ENCODE results near the gene EGFR.

EGFR gene

GRCh38 chr7:55172161-55172560 lies 153.3 kb downstream of the EGFR start:
- Mint-ChIP-seq H3K27me3 (peaks cover 15% of the 10 kb centered on the region), H3K4me3 (no peak overlapping the region), H3K9me3 (no peaks in the 10 kb centered on the region), H3K27ac (no peak overlapping the region), H3K4me1 (no peaks in the 10 kb centered on the region), H3K36me3 (no peaks in the 10 kb centered on the region)
- ATAC-seq (ENCODE audit: low read depth): no peak
- DNase-seq (ENCODE audit: low spot score in 2 of 2): no peak

GRCh38 chr7:55172881-55173609 lies 154.2 kb downstream of the EGFR start:
- Mint-ChIP-seq H3K4me3 (no peak overlapping the region), H3K36me3 (no peaks in the 10 kb centered on the region), H3K27me3 (peaks cover 13% of the 10 kb centered on the region), H3K4me1 (no peaks in the 10 kb centered on the region), H3K27ac (no peak overlapping the region), H3K9me3 (no peaks in the 10 kb centered on the region)
- DNase-seq (ENCODE audit: low spot score in 2 of 2): no peak
- no peak for ATAC-seq (ENCODE audit: low read depth)

- Mint-ChIP-seq H3K4me3 (no peak overlapping the region), H3K4me1 (no peaks in the 10 kb centered on the region), H3K9me3 (no peaks in the 10 kb centered on the region), H3K27me3 (peaks cover 13% of the 10 kb centered on the region), H3K36me3 (no peaks in the 10 kb centered on the region), H3K27ac (no peak overlapping the region)
- DNase-seq (ENCODE audit: low spot score in 2 of 2): no peak
- no peak for ATAC-seq (ENCODE audit: low read depth)
Measured at GRCh38 chr7:55173671-55174070, 154.9 kb downstream of the EGFR start.

- Mint-ChIP-seq H3K4me3 (no peak overlapping the region), H3K27ac (no peak overlapping the region), H3K9me3 (no peaks in the 10 kb centered on the region), H3K4me1 (no peaks in the 10 kb centered on the region), H3K27me3 (peaks cover 13% of the 10 kb centered on the region), H3K36me3 (no peaks in the 10 kb centered on the region)
- ATAC-seq (ENCODE audit: low read depth) (no peak), DNase-seq (ENCODE audit: low spot score in 2 of 2) (no peak)
Measured at GRCh38 chr7:55174456-55174855, 155.6 kb downstream of the EGFR start.

- no peak overlapping the region for H3K4me3 Mint-ChIP-seq
- H3K9me3 Mint-ChIP-seq: no peaks in the 10 kb centered on the region
- H3K27ac Mint-ChIP-seq: no peak overlapping the region
- DNase-seq (ENCODE audit: low spot score in 2 of 2): no peak
- no peaks in the 10 kb centered on the region for H3K4me1 Mint-ChIP-seq
- H3K27me3 Mint-ChIP-seq: peaks cover 12% of the 10 kb centered on the region
- H3K36me3 Mint-ChIP-seq: no peaks in the 10 kb centered on the region
- ATAC-seq (ENCODE audit: low read depth): no peak
Measured at GRCh38 chr7:55174856-55175255, 156.0 kb downstream of the EGFR start.

GRCh38 chr7:55177068-55177530 lies 158.3 kb downstream of the EGFR start:
- DNase-seq (ENCODE audit: low spot score in 2 of 2) (no peak), ATAC-seq (ENCODE audit: low read depth) (no peak)
- Mint-ChIP-seq H3K4me1 (no peaks in the 10 kb centered on the region), H3K27me3 (peaks cover 7% of the 10 kb centered on the region), H3K36me3 (no peaks in the 10 kb centered on the region), H3K9me3 (no peaks in the 10 kb centered on the region), H3K27ac (no peak overlapping the region), H3K4me3 (no peak overlapping the region)

- Mint-ChIP-seq H3K4me1 (no peaks in the 10 kb centered on the region), H3K36me3 (no peaks in the 10 kb centered on the region), H3K27ac (no peak overlapping the region), H3K4me3 (no peak overlapping the region), H3K27me3 (peaks cover 6% of the 10 kb centered on the region), H3K9me3 (no peaks in the 10 kb centered on the region)
- ATAC-seq (ENCODE audit: low read depth) (no peak), DNase-seq (ENCODE audit: low spot score in 2 of 2) (no peak)
Measured at GRCh38 chr7:55177589-55178261, 158.9 kb downstream of the EGFR start.

GRCh38 chr7:55178292-55178862 lies 159.6 kb downstream of the EGFR start:
- DNase-seq (ENCODE audit: low spot score in 2 of 2) (no peak), ATAC-seq (ENCODE audit: low read depth) (no peak)
- no peaks in the 10 kb centered on the region for H3K4me1 Mint-ChIP-seq
- H3K27me3 Mint-ChIP-seq: peaks cover 6% of the 10 kb centered on the region
- no peak overlapping the region for H3K27ac Mint-ChIP-seq
- H3K4me3 Mint-ChIP-seq: no peak overlapping the region
- H3K36me3 Mint-ChIP-seq: no peaks in the 10 kb centered on the region
- H3K9me3 Mint-ChIP-seq: no peaks in the 10 kb centered on the region

- no peak overlapping the region for H3K4me3 Mint-ChIP-seq
- H3K27ac Mint-ChIP-seq: no peak overlapping the region
- H3K36me3 Mint-ChIP-seq: no peaks in the 10 kb centered on the region
- DNase-seq (ENCODE audit: low spot score in 2 of 2): no peak
- no peak for ATAC-seq (ENCODE audit: low read depth)
- H3K4me1 Mint-ChIP-seq: no peaks in the 10 kb centered on the region
- no peaks in the 10 kb centered on the region for H3K9me3 Mint-ChIP-seq
- peaks cover 6% of the 10 kb centered on the region for H3K27me3 Mint-ChIP-seq
Measured at GRCh38 chr7:55178863-55179773, 160.3 kb downstream of the EGFR start.

- no peak for DNase-seq (ENCODE audit: low spot score in 2 of 2)
- Mint-ChIP-seq H3K4me1 (no peaks in the 10 kb centered on the region), H3K27ac (no peak overlapping the region), H3K36me3 (no peaks in the 10 kb centered on the region), H3K27me3 (peaks cover 4% of the 10 kb centered on the region), H3K9me3 (no peaks in the 10 kb centered on the region), H3K4me3 (no peak overlapping the region)
- ATAC-seq (ENCODE audit: low read depth): no peak
Measured at GRCh38 chr7:55179931-55180682, 161.3 kb downstream of the EGFR start.

GRCh38 chr7:55180963-55181542 lies 162.2 kb downstream of the EGFR start:
- H3K27ac Mint-ChIP-seq: no peak overlapping the region
- no peaks in the 10 kb centered on the region for H3K4me1 Mint-ChIP-seq
- ATAC-seq (ENCODE audit: low read depth): no peak
- H3K36me3 Mint-ChIP-seq: no peaks in the 10 kb centered on the region
- H3K27me3 Mint-ChIP-seq: peaks cover 6% of the 10 kb centered on the region
- H3K4me3 Mint-ChIP-seq: no peak overlapping the region
- H3K9me3 Mint-ChIP-seq: no peaks in the 10 kb centered on the region
- DNase-seq (ENCODE audit: low spot score in 2 of 2): no peak

GRCh38 chr7:55181762-55182161 lies 162.9 kb downstream of the EGFR start:
- no peaks in the 10 kb centered on the region for H3K4me1 Mint-ChIP-seq
- DNase-seq (ENCODE audit: low spot score in 2 of 2) (no peak), ATAC-seq (ENCODE audit: low read depth) (no peak)
- H3K36me3 Mint-ChIP-seq: no peaks in the 10 kb centered on the region
- H3K27ac Mint-ChIP-seq: no peak overlapping the region
- no peak overlapping the region for H3K4me3 Mint-ChIP-seq
- H3K27me3 Mint-ChIP-seq: peaks cover 6% of the 10 kb centered on the region
- no peaks in the 10 kb centered on the region for H3K9me3 Mint-ChIP-seq

- DNase-seq (ENCODE audit: low spot score in 2 of 2): no peak
- H3K4me3 Mint-ChIP-seq: no peak overlapping the region
- peaks cover 2% of the 10 kb centered on the region for H3K4me1 Mint-ChIP-seq
- peaks cover 9% of the 10 kb centered on the region for H3K27me3 Mint-ChIP-seq
- H3K27ac Mint-ChIP-seq: no peak overlapping the region
- no peaks in the 10 kb centered on the region for H3K9me3 Mint-ChIP-seq
- H3K36me3 Mint-ChIP-seq: no peaks in the 10 kb centered on the region
- ATAC-seq (ENCODE audit: low read depth): no peak
Measured at GRCh38 chr7:55183897-55184296, 165.1 kb downstream of the EGFR start.

Data from memory B cell (primary cell).